Motor neuron (in vitro differentiated cells): ENCODE data around the gene PTPRD. TPM values are rescaled to one million over a fixed set of nuclear protein-coding genes. Genes with fewer than 3 reads are reported as not detected.

Experiments
- ATAC-seq, 8 experiments: fragments of 200-7000 bp; cut with Tn5 transposase; replicated peaks in 6 of 8; 2 replicates each; pipeline ENCODE4 v1.8.0; 2021; ENCODE audit warnings: mild to moderate bottlenecking in 8 of 8, moderate library complexity in 8 of 8
- H3K27ac ChIP-seq, 2 donors: fragments of 250-450 bp; sonication (Bioruptor Pico); 2 replicates each; pipeline ENCODE4 v1.9.0; 2021; ENCODE audit warnings: antibody characterized with exemption in 2 of 2, mild to moderate bottlenecking in 2 of 2, moderate library complexity in 1 of 2
- H3K4me1 ChIP-seq, 2 donors: fragments of 250-450 bp; sonication (Bioruptor Pico); replicated peaks in 1 of 2; 2 replicates each; pipeline ENCODE4 v1.6.1; 2021; ENCODE audit warnings: antibody characterized with exemption in 2 of 2, mild to moderate bottlenecking in 2 of 2, moderate library complexity in 1 of 2
- H3K4me3 ChIP-seq, 5 donors: fragments of 250-450 bp; sonication (Bioruptor Pico); 2 replicates each; pipeline ENCODE4 v1.9.0; 2021; ENCODE audit warnings: antibody characterized with exemption in 5 of 5, mild to moderate bottlenecking in 5 of 5, moderate library complexity in 4 of 5
- WGBS, 10 experiments: fragments of 450-650 bp; shearing (Covaris generic); methylation state at CpG; one replicate each; pipeline ENCODE4 v1.0.0; 2022; 5-methylcytosine and 5-hydroxymethylcytosine counted together
- in situ Hi-C, 9 experiments: fragments of 400-800 bp; cut with MboI; loops; one replicate each; pipeline ENCODE4 v1.15.0; 2021; ENCODE audit warnings: low sequenced_read_pairs in 9 of 9, low pct_unique_long_range_greater_than_20kb in 2 of 9; ENCODE audit not compliant: unreplicated experiment in 9 of 9
- total RNA-seq, 8 experiments: library from RNA; unstranded; fragments of 300-600 nt; gene quantifications; 2 replicates each; pipeline versions ENCODE4 v1.2.3 to v1.2.4, GENCODE V29; 2022

Gene PTPRD
- total RNA-seq, 8 experiments from 2014 or later, result 0.15 to 175 (median 72.8) TPM

- in situ Hi-C loops, result no loop called here
- Histone ChIP-seq H3K4me1 (no peaks in the 10 kb centered on the region), H3K27ac (no peak overlapping the region), H3K4me3 (no peak overlapping the region)
- 6 to 100% (median 78%) methylated on average over 1 to 9 of the region's 13 CpGs; no CpG with 5 or more reads in 3 of the 10 experiments for WGBS, 10 experiments
- no peak for ATAC-seq
Observed at GRCh38 chr9:8329561-8330283, 2283.1 kb downstream of the PTPRD start.

DNA sequence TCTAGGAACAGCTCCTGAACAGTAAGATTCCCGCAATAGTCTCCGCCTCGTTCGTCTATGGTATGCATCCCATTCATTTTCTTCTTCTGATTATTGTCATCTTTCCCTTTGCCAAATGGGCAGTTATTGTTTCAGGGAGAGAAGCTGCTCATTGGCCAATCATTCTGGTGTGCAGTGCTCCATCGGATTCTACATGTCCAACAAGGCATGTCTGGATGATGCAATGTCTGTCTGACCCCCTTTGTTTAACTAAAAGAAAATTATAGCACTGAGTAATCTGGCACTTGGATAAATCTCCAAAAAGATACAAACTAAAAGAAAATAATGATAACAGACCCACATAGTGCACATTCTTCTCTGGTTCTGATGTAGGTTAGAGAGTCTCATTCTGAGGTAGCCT, 2297.6 kb downstream of the PTPRD start:
- no peak overlapping the region for H3K27ac ChIP-seq
- ATAC-seq, result no peak
- H3K4me3 ChIP-seq, result no peak overlapping the region
- in situ Hi-C loops, result no loop called here
- H3K4me1 ChIP-seq, result no peaks in the 10 kb centered on the region
- 0 to 100% (median 74%) methylated on average over 1 to 5 of the region's 5 CpGs; no CpG with 5 or more reads in 2 of the 10 experiments for WGBS, 10 experiments

DNA sequence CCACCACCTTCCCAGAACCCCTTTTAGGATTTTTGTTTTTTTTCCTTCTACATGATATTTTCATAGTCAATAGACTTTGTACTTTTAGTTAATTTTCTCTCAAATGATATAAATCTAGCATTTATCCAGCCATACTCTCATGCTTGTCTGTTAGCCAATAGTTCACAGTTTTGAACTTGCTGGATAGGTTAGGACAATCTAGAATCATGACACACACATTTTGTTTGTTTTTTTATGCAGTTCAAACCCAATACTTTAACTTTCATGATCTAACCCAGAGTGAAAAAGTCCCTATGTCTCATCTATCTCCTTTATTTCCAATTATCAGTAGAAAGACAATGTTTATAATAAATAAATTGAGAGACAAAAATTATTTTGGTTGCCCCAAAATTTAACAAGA, 2303.5 kb downstream of the PTPRD start:
- Histone ChIP-seq H3K4me3 (no peak overlapping the region), H3K27ac (no peak overlapping the region), H3K4me1 (no peaks in the 10 kb centered on the region)
- in situ Hi-C loops, result no loop called here
- no peak for ATAC-seq

DNA sequence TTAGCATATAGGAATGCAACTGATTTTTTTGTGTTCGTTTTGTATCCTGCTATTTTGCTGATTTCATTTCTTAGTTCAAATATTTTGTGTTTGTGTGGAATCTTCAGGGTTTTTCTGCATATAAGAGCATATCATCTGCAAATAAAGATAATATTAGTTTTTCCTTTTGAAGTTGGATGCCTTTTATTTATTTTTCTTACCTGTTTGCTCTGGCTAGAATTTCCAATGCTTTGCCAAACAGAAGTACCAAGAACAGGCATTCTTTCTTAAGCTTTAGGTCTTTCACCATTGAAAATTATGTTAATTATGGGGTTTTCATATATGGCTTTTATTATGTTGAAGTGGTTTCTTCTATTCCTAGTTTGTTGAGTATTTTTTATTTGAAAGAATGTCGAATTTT, 2308.1 kb downstream of the PTPRD start:
- H3K4me3 ChIP-seq, result no peak overlapping the region
- no peak for ATAC-seq
- in situ Hi-C loops, result no loop called here
- no peak overlapping the region for H3K27ac ChIP-seq
- 0 to 91% (median 36%) methylated on average over 2 of the region's 2 CpGs; no CpG with 5 or more reads in 1 of the 10 experiments for WGBS, 10 experiments
- no peaks in the 10 kb centered on the region for H3K4me1 ChIP-seq

- Histone ChIP-seq H3K4me3 (no peak overlapping the region), H3K4me1 (peaks cover 5 to 9% of the 10 kb centered on the region in 2 donors), H3K27ac (no peak overlapping the region)
- ATAC-seq, result no peak
- 39 to 100% (median 89%) methylated on average over 1 to 3 of the region's 3 CpGs for WGBS, 10 experiments
- in situ Hi-C loops, result no loop called here
Observed at GRCh38 chr9:8301296-8301695, 2311.5 kb downstream of the PTPRD start.

- in situ Hi-C loops, result no loop called here
- H3K4me1 ChIP-seq, result peaks cover 5 to 9% of the 10 kb centered on the region in 2 donors
- 0 to 100% (median 93%) methylated on average over 1 to 3 of the region's 3 CpGs; no CpG with 5 or more reads in 3 of the 10 experiments for WGBS, 10 experiments
- H3K4me3 ChIP-seq, result no peak overlapping the region
- H3K27ac ChIP-seq, result no peak overlapping the region
- ATAC-seq, result no peak
Observed at GRCh38 chr9:8297047-8297446, 2315.8 kb downstream of the PTPRD start.

DNA sequence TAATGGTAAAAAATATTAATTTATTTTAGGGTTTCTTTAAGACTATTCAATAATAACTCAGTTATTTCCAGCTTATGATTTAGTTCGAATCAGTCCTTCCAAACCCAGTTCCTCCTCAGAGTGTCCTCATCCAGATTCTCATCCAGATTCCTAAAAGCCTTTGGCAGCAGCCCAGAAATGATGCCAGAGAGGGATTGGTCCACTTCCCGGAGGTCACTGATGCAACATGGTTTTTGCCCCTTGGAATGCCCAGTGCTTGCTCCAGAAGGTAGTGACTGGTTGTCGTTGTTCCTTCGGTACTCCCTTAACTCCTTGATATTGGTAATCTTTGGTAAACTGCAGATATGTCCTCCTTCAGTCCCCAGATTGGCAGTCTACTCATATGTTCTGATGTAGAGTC, 2320.1 kb downstream of the PTPRD start:
- Histone ChIP-seq H3K27ac (no peak overlapping the region), H3K4me1 (no peaks in the 10 kb centered on the region), H3K4me3 (no peak overlapping the region)
- in situ Hi-C loops, result no loop called here
- WGBS, 10 experiments, result 0 to 100% (median 72%) methylated on average over 1 to 4 of the region's 4 CpGs; no CpG with 5 or more reads in 1 of the 10 experiments
- ATAC-seq, result no peak

DNA sequence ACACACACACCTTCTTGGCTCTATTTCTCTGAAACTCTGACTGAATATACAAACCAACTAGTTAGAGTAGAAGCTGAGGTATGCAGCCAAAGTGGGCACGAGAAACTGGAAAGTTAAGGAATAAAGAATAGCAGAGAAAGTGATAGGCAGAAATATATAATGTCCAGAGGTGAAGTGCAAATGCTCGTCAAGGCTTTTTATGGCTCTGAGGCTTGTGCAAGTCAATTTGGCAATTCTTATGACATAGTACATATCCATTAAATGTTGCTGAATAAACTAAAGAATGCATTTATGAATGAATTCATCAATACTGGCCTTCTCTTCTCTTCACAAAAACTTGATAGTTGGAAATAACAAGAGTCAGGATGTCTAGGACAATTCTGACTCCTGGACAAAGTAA, 2323.1 kb downstream of the PTPRD start:
- Histone ChIP-seq H3K27ac (no peak overlapping the region), H3K4me1 (no peaks in the 10 kb centered on the region), H3K4me3 (no peak overlapping the region)
- WGBS, 10 experiments, result 0 to 100% (median 72%) methylated on average over 1 to 2 of the region's 2 CpGs; no CpG with 5 or more reads in 2 of the 10 experiments
- in situ Hi-C loops, result no loop called here
- no peak for ATAC-seq

- no peak overlapping the region for H3K4me3 ChIP-seq
- no peak for ATAC-seq
- H3K27ac ChIP-seq, result no peak overlapping the region
- WGBS, 10 experiments, result 0 to 83% (median 20%) methylated on average over 1 of the region's 2 CpGs; no CpG with 5 or more reads in 5 of the 10 experiments
- in situ Hi-C loops, result no loop called here
- H3K4me1 ChIP-seq, result peaks cover 0 to 3% of the 10 kb centered on the region in 2 donors
Observed at GRCh38 chr9:8287970-8288369, 2324.8 kb downstream of the PTPRD start.

GRCh38 chr9:8287501-8287900, 2325.3 kb downstream of the PTPRD start:
- Histone ChIP-seq H3K4me1 (peaks cover 0 to 7% of the 10 kb centered on the region in 2 donors), H3K4me3 (no peak overlapping the region), H3K27ac (no peak overlapping the region)
- no peak for ATAC-seq
- WGBS, 10 experiments, result 13 to 100% (median 80%) methylated on average over 1 to 2 of the region's 2 CpGs
- in situ Hi-C loops, result no loop called here

DNA sequence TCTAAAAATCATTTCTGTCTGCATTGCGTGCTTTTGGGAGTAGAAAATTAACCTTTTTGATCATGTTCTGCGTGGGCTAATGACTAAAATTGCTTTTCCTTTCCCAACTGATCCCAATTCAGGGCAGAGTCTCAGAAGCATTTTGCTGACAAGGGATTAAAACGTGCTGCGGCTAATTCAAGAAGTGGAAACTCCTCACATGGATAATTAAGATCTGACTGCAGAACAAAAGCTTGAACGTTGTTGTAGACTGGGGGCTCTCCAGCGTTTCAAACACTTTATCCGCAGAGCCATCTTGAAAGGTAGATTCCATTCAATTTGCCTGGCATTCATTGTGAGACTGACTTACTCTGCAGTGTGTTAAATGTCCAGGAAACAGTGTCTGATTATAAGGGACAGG, 2327.9 kb downstream of the PTPRD start:
- 0 to 94% (median 48%) methylated on average over 1 to 7 of the region's 7 CpGs; no CpG with 5 or more reads in 1 of the 10 experiments for WGBS, 10 experiments
- no peak for ATAC-seq
- Histone ChIP-seq H3K27ac (no peak overlapping the region), H3K4me1 (peaks cover 2 to 14% of the 10 kb centered on the region in 2 donors), H3K4me3 (no peak overlapping the region)
- in situ Hi-C loops, result no loop called here

GRCh38 chr9:8282535-8282934, 2330.3 kb downstream of the PTPRD start:
- peak in 3 of 8 experiments; percentile 21 to 44 (median 31) for ATAC-seq
- Histone ChIP-seq H3K27ac (no peak overlapping the region), H3K4me3 (no peak overlapping the region), H3K4me1 (peaks cover 2 to 14% of the 10 kb centered on the region in 2 donors)
- WGBS, 10 experiments, result 0 to 40% (median 33%) methylated on average over 1 to 2 of the region's 2 CpGs; no CpG with 5 or more reads in 5 of the 10 experiments
- in situ Hi-C loops, result no loop called here

DNA sequence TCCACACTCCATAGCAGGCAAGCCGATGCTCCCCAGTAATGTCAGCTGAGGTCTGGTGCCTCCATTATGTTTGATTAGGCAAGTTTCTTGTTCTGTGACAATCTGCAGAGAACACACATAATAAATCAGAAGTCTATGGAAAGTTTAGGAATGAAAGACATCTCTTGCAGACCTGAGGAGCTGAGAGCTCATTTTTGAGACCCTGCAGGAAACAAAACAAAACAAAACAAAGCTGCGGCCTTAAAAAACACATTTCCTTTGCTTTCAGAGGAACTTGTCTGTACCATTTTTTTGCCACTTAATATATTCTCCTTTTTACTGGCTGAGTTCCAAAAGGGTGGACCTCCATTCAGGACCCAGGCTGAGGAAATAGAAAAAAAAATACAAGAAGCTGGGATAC, 2332.0 kb downstream of the PTPRD start:
- Histone ChIP-seq H3K27ac (no peak overlapping the region), H3K4me1 (peaks cover 2 to 14% of the 10 kb centered on the region in 2 donors), H3K4me3 (no peak overlapping the region)
- in situ Hi-C loops, result no loop called here
- ATAC-seq, result peak in 2 of 8 experiments; percentile 24 to 26
- 0 to 89% (median 44%) methylated on average over 1 to 2 of the region's 2 CpGs; no CpG with 5 or more reads in 2 of the 10 experiments for WGBS, 10 experiments

GRCh38 chr9:8278048-8278447, 2334.8 kb downstream of the PTPRD start:
- no peak overlapping the region for H3K4me3 ChIP-seq
- WGBS, 10 experiments, result 0 to 100% (median 55%) methylated on average over 1 to 3 of the region's 3 CpGs; no CpG with 5 or more reads in 2 of the 10 experiments
- H3K27ac ChIP-seq, result no peak overlapping the region
- in situ Hi-C loops, result no loop called here
- no peak for ATAC-seq
- H3K4me1 ChIP-seq, result peaks cover 2 to 12% of the 10 kb centered on the region in 2 donors
